HG03457 (cell line): ENCODE measurements around the gene HCFC1R1.
"Not testable (repeated sequence)": the region's sequence is repeated elsewhere in the genome, so short reads cannot be mapped to it uniquely, and the experiment has no call there.

ENCODE experiments used
- ATAC-seq: cut with Tn5 transposase; IDR thresholded peaks from one replicate; pipeline ENCODE4 v1.9.1; 2021; ENCODE audit warnings: moderate number of reproducible peaks; ENCODE audit not compliant: unreplicated experiment

HCFC1R1 gene

DNA sequence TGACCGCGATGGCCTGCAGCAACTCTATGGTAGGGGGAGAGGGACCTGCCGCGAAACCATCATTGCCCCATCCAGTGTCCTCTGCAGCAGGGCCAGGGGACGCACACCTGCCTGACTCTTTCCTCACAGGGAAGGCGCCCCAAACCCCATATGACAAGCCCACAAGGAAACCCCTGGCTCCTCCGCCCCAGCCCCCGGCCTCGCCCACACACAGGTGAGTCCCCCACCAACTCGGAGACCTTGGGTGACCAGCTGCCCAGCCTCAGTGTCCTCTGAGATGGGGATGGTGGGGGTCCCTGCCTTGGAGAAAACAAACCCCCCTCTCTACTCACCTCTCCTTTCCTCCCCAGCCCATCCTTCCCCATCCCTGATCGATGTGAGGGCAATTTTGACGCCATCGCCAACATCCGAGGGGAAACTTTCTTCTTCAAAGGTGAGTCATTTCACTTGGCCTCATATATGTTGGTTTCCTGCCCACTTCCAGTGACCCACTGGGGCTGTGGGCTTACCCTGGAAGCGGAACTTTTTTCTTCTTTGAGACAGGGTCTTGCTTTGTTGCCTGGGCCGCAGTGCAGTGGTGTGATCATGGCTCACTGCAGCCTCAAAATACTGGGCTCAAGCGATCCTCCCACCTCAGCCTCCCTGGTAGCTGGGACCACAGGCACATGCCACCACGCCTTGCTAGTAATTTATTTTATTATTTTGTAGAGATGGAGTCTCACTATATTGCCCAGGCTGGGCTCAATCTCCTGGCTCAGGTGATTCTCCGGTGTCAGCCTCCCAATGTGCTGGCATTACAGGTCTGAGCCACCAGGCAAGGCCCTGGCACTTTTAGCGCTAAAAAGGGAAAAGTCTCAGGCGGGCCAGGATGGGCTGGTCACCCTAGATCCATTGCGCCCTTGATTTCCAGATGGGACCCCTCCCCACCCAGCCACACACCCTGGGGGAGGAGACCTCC is 33.7 kb upstream of the HCFC1R1 start:
- ATAC-seq = no peak

DNA sequence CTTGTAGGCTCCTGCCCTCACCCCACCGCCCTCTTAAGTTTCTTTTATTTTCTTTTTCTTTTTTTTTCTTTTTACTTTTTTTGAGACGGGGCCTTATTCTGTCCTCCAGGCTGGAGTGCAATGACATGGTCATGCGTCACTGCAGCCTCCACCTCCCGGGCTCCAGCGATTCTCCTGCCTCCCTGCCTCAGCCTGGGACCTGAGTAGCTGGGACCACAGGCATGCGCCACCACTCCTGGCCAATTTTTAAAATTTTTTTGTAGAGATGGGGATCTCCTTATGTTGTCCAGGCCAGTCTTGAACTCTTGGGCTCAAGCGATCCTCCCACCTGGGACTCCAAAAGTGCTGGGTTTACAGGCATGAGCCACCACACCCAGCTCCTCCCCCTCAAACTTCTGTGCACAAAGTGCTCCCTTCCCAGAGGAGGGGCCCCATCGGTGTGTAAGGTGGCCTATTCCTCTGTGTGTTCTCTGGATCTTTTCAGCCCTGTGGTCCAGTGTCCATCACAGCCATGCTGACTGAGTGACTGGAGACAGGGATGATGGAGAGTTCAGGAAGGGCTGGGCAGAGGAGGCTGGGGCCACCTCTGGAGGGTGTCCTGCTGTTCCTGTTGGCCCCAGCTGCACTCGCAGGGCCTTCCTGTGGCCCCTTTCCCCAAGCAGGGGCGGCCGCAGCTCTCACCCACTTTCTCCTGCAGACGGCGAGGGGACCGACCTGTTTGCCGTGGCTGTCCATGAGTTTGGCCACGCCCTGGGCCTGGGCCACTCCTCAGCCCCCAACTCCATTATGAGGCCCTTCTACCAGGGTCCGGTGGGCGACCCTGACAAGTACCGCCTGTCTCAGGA is 32.8 kb upstream of the HCFC1R1 start:
- no peak for ATAC-seq

- not testable (repeated sequence) for ATAC-seq
Observed at GRCh38 chr16:3055734-3056115, 32.0 kb upstream of the HCFC1R1 start.

- no peak for ATAC-seq
Observed at GRCh38 chr16:3054965-3055733, 31.4 kb upstream of the HCFC1R1 start.

- not testable (repeated sequence) for ATAC-seq
Observed at GRCh38 chr16:3053330-3053710, 29.6 kb upstream of the HCFC1R1 start.

GRCh38 chr16:3052571-3053329 is 29.0 kb upstream of the HCFC1R1 start:
- ATAC-seq = not testable (repeated sequence)

DNA sequence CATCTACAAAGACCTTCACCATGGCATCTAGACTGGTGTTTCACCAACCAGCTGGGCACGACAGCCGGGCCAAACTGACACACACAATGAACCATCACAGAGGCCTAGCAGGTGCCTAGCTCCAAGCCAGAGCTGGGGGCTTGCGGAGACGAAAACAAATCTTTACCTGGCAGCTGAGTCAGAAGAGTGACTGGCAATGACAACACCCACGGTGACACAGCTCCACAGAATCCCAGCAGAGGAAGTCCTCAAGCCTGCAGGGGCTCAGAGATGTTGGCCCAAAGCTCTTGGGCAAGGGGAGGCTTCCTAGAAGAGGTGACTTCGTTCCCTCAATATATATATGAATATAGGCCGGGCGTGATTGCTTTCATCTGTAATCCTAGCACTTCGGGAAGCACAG is 27.8 kb upstream of the HCFC1R1 start:
- ATAC-seq = no peak

DNA sequence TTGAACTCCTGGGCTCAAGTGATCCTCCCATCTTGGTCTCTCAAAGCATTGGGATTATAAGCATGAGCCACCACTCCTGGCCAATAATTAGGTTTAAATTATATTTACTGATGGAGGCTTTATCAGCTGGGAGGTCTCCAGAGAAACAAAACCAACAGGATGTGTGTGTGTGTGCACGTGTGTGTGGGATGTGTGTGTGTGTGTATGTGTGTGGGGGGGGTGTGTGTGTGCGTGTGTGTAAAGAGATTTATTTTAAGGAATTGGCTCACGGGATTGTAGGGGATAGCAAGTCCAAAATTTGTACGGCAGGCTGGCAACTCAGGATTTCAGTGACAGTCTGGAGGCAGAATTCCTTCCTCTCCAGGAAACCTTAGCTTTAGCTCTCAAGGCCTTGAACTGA is 27.3 kb upstream of the HCFC1R1 start:
- no peak for ATAC-seq

- no peak for ATAC-seq
Observed at GRCh38 chr16:3050487-3050886, 26.7 kb upstream of the HCFC1R1 start.

- ATAC-seq = no peak
Observed at GRCh38 chr16:3049921-3050481, 26.3 kb upstream of the HCFC1R1 start.

DNA sequence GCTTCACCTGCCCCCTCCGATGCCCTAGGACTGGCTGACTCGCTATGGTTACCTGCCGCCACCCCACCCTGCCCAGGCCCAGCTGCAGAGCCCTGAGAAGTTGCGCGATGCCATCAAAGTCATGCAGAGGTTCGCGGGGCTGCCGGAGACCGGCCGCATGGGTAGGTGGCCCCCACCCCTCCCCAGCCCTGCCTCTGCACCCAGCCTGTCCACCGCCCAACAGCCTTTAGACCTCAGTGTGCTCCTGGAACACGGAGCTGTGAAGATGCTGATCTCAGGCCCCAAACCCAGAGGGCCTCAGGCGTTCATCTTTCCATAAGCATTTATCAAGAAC is 23.6 kb upstream of the HCFC1R1 start:
- ATAC-seq = no peak

GRCh38 chr16:3046641-3047386 is 23.1 kb upstream of the HCFC1R1 start:
- no peak for ATAC-seq

GRCh38 chr16:3045758-3046640 is 22.3 kb upstream of the HCFC1R1 start, which contains the start of gene MMP25:
Gene MMP25, plus strand, starts transcription at chr16:3046561. Its CDS starts 357 bp downstream, at chr16:3046918.
- ATAC-seq = no peak

GRCh38 chr16:3044708-3045107 is 21.0 kb upstream of the HCFC1R1 start:
- no peak for ATAC-seq

GRCh38 chr16:3042376-3042775 is 18.6 kb upstream of the HCFC1R1 start:
- no peak for ATAC-seq

DNA sequence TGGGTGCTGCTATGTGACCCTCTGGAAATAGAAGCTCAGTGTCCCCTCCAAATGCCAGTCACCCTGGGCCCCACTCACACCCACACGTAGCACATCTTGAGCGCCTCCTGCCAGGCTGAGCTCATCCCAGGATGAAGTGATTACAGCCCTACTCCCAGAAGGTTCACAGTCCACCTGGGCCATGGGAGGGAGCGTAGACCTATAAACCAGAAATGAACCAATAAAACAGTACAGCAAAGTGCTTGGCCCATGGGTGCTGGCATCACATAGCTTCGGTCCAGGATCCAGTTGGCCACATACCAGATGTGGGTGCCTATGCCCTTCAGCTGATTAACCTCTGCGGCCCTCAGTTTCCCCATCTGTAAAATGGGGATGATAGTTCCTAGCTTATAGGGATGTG is 15.2 kb upstream of the HCFC1R1 start:
- no peak for ATAC-seq

GRCh38 chr16:3038256-3038655 is 14.5 kb upstream of the HCFC1R1 start:
- ATAC-seq = no peak

DNA sequence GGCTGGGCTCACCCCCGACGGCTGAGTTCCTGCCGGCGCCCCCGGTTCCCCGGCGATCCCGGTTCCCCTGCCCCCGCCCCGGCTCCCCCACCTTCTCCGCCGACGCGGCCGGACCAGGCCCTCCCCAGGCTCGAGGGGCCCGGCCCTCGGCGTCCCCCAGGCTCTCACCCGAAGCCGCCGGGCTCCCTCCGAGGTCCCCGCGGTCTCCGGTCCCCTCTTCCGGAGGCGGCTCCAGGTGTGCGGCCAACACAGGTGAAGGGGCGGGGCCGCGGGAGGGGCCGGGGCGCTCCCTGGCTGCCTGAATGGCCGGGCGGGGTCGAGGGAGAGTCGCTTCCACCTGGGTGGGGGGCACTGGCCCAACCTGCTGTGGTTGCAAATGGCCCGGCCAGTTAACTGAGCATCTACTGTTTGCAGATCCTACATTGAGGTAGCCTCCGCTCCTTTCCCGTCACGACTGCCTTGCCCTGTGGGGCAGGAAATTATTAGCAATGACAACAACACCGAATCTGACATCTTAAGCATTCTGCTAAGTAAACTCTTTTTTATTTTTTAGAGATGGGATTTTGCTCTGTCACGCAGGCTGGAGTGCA is 13.1 kb upstream of the HCFC1R1 start, which contains the start of gene BICDL2:
TSS of gene BICDL2 (minus strand) at position 219 of the 590 bp plus-strand sequence. CDS start 1,448 bp downstream, outside the sequence.
- no peak for ATAC-seq
